ENCODE data around the gene DEPDC5. TPM values are rescaled to one million over a fixed set of nuclear protein-coding genes. Genes with fewer than 3 reads are reported as not detected.

Gene DEPDC5
- total and polyA plus RNA-seq, 10 of the 15 experiments (the other 5 are each of a cell fraction or from before 2014, with no cell fraction given), result 3.0 to 38.9 (median 22.8) TPM

DNA sequence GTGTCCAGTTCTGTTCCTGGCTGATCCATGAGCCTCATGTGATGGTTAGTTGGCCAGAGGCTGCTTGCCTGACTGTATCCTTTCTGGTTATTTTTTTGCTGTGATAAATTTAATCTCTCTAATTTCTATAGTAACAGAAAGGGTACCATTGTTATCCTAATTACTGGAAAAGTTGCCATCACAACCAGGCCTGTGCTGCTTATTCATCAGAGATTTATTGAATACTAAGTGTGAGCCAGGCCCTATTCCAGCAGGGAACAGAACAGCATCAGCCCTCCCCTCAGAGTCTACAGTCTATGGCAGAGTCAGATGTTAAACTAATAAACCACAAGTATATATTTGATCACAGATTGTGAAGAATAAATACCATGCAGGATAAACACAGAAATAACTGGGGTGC lies 86.8 kb downstream of the DEPDC5 start:
- CTCF ChIA-PET, result no interaction called here
- POLR2A ChIA-PET, result no interaction called here
- RAD21 ChIA-PET (ENCODE audit: unreplicated experiment), result no interaction called here
- H3K4me1 ChIP-seq (ENCODE audit: control insufficient read depth, insufficient read depth, low read length), result no peaks in the 10 kb centered on the region
- no TSS peak for BruUV-seq (replicated peaks)
- H3K4me3 ChIP-seq, result no peak overlapping the region
- DNase-seq (ENCODE audit: low read depth, low spot score), result no peak
- H3K27ac ChIP-seq (ENCODE audit: control insufficient read depth, insufficient read depth), result no peak overlapping the region
- no peaks in the 10 kb centered on the region for H3K9me3 ChIP-seq (replicated peaks; ENCODE audit: control insufficient read depth, insufficient read depth, low read length)
- TF ChIP-seq CREM (IDR thresholded peaks at IDR 0.05; ENCODE audit: low read depth) (no peak), ZNF274 (IDR thresholded peaks at IDR 0.05; ENCODE audit: insufficient read depth, insufficient read length) (no peak), KDM1A (IDR thresholded peaks at IDR 0.05; ENCODE audit: borderline replicate concordance) (no peak), KLF5 (IDR thresholded peaks at IDR 0.05; ENCODE audit: partially characterized antibody) (no peak), LARP7 (IDR thresholded peaks at IDR 0.05) (no peak), JUNB (IDR thresholded peaks at IDR 0.05) (no peak), CHD4 (IDR thresholded peaks at IDR 0.05) (no peak), MYC (IDR thresholded peaks at IDR 0.05; ENCODE audit: insufficient read depth, insufficient read length, insufficient replicate concordance, low read length, severe bottlenecking) (no peak), RELA (IDR thresholded peaks at IDR 0.05; ENCODE audit: borderline replicate concordance, partially characterized antibody) (no peak), TAF1 (IDR thresholded peaks at IDR 0.05; ENCODE audit: borderline replicate concordance, low read depth, low read length) (no peak)
- TF ChIP-seq, protein P1, sequence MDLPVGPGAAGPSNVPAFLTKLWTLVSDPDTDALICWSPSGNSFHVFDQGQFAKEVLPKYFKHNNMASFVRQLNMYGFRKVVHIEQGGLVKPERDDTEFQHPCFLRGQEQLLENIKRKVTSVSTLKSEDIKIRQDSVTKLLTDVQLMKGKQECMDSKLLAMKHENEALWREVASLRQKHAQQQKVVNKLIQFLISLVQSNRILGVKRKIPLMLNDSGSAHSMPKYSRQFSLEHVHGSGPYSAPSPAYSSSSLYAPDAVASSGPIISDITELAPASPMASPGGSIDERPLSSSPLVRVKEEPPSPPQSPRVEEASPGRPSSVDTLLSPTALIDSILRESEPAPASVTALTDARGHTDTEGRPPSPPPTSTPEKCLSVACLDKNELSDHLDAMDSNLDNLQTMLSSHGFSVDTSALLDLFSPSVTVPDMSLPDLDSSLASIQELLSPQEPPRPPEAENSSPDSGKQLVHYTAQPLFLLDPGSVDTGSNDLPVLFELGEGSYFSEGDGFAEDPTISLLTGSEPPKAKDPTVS (IDR thresholded peaks at IDR 0.05; ENCODE audit: low read depth, low read length), result no peak
- TF ChIP-seq, protein P2, sequence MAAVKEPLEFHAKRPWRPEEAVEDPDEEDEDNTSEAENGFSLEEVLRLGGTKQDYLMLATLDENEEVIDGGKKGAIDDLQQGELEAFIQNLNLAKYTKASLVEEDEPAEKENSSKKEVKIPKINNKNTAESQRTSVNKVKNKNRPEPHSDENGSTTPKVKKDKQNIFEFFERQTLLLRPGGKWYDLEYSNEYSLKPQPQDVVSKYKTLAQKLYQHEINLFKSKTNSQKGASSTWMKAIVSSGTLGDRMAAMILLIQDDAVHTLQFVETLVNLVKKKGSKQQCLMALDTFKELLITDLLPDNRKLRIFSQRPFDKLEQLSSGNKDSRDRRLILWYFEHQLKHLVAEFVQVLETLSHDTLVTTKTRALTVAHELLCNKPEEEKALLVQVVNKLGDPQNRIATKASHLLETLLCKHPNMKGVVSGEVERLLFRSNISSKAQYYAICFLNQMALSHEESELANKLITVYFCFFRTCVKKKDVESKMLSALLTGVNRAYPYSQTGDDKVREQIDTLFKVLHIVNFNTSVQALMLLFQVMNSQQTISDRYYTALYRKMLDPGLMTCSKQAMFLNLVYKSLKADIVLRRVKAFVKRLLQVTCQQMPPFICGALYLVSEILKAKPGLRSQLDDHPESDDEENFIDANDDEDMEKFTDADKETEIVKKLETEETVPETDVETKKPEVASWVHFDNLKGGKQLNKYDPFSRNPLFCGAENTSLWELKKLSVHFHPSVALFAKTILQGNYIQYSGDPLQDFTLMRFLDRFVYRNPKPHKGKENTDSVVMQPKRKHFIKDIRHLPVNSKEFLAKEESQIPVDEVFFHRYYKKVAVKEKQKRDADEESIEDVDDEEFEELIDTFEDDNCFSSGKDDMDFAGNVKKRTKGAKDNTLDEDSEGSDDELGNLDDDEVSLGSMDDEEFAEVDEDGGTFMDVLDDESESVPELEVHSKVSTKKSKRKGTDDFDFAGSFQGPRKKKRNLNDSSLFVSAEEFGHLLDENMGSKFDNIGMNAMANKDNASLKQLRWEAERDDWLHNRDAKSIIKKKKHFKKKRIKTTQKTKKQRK (IDR thresholded peaks at IDR 0.05; ENCODE audit: low read depth, low read length), result no peak
- intact Hi-C loops (cut with micrococcal nuclease; ENCODE audit: unreplicated experiment) (no loop called here), in situ Hi-C loops (cut with MboI) (no loop called here)
- no peak overlapping the region for H3K9ac ChIP-seq (ENCODE audit: control insufficient read depth, insufficient read depth, low read length)
- no peak for ATAC-seq
- H3K4me2 ChIP-seq (ENCODE audit: control insufficient read depth, insufficient read depth), result no peak overlapping the region
- FAIRE-seq, result no peak
- H4K20me1 ChIP-seq (ENCODE audit: control insufficient read depth, insufficient read depth), result no peaks in the 10 kb centered on the region
- no peaks in the 10 kb centered on the region for H3K79me2 ChIP-seq (ENCODE audit: control insufficient read depth, insufficient read depth, low read length)
- peaks cover 14 to 30% of the 10 kb centered on the region in 2 experiments for H3K36me3 ChIP-seq (ENCODE audit: control insufficient read depth in 2 of 2, insufficient read depth in 2 of 2, low read length in 1 of 2)
- H2AFZ ChIP-seq (ENCODE audit: control insufficient read depth, low read depth, low read length), result no peak overlapping the region
- no peaks in the 10 kb centered on the region for H3K27me3 ChIP-seq (replicated peaks in 1 of 2; ENCODE audit: control insufficient read depth in 2 of 2, insufficient read depth in 2 of 2, low read length in 1 of 2)
- SMC1A ChIA-PET (ENCODE audit: uncharacterized antibody, unreplicated experiment), result no interaction called here
